HG02763 (cell line): ENCODE data around the gene MAMDC4.
"Not testable (repeated sequence)": the region's sequence is repeated elsewhere in the genome, so short reads cannot be mapped to it uniquely, and the experiment has no call there.

ENCODE experiments used
- ATAC-seq: cut with Tn5 transposase; IDR thresholded peaks from one replicate; pipeline ENCODE4 v1.9.1; 2021; ENCODE audit warnings: mild to moderate bottlenecking, moderate library complexity; ENCODE audit not compliant: unreplicated experiment

Gene MAMDC4

GRCh38 chr9:136837856-136838277, 14.3 kb upstream of the MAMDC4 start:
- not testable (repeated sequence) for ATAC-seq

DNA sequence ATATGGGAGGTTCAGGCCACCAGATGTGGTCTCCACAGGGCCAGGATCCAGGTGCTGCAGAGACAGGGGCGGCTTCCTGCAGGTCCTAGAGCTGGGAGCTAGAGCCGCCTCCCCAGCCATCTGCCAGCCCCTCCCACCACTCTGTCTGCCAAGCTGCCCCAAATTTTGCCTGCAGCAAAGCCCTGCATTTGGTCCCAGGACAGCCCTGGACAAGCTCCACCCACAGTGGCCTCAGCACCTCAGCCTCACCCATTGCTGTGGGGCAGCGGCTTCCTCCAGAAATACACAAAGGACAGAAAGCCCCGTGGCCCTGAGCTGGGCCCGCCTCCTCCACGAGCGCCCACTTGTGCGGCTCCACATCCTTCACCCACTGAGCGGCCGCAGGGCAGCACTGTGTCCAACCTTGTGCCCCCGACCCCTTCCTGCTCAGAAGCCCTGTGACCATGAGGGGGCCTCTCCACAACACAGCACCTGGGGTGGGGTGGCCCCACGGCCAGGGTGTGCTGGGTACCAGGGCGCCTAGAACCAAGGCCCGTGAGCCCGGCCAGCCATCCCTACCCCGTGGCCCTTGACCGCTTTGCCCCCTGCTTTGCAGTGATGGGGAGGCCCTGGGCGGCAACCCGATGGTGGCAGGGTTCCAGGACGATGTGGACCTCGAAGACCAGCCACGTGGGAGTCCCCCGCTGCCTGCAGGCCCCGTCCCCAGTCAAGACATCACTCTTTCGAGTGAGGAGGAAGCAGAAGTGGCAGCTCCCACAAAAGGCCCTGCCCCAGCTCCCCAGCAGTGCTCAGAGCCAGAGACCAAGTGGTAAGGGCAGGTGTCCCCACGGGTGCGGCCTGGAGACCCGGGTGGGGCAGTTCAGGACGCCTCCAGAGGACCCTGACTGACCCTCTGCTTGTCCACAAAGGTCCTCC, 13.6 kb upstream of the MAMDC4 start:
- ATAC-seq, result no peak

- ATAC-seq, result no peak
Measured at GRCh38 chr9:136839229-136840139, 12.7 kb upstream of the MAMDC4 start.

- ATAC-seq, result no peak
Measured at GRCh38 chr9:136840140-136840876, 11.8 kb upstream of the MAMDC4 start.

DNA sequence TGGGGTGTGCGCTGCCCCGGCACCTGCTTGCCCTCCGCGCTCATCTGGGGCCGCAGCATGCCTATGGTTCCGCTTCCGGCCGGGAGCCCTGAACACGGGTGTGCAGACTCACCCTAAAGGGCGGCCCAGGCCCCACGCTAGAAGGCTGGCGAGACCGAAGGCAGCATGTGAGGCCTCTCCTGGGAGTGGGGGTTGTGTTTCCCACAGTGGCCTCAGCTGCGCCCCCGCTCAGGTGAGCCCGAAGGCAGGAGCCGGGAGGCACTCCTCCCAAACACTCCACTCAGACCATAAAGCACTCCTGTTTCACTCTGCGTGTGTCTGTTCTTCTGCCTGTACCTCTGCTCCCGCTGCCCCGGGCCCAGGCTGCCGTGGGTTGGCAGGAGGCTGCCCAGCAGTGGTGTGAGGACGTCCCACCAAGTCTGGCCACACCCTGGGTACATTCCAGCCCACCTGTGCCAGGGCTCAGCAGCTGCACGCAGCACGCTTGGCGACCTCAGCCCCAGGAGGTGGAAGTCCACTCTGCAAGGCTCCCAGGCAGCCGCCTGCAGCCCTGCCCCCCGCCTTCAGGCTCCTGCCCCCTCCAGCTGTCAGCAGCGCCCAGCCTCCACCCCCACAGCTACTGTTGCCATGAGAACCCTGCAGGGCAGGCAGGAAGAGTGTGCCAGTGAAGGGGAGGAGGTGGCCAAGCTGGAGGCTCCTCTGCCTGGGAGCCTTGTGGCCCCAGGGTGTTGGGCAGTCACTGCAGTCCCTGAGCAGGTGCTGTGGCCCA, 11.1 kb upstream of the MAMDC4 start:
- ATAC-seq, result no peak

DNA sequence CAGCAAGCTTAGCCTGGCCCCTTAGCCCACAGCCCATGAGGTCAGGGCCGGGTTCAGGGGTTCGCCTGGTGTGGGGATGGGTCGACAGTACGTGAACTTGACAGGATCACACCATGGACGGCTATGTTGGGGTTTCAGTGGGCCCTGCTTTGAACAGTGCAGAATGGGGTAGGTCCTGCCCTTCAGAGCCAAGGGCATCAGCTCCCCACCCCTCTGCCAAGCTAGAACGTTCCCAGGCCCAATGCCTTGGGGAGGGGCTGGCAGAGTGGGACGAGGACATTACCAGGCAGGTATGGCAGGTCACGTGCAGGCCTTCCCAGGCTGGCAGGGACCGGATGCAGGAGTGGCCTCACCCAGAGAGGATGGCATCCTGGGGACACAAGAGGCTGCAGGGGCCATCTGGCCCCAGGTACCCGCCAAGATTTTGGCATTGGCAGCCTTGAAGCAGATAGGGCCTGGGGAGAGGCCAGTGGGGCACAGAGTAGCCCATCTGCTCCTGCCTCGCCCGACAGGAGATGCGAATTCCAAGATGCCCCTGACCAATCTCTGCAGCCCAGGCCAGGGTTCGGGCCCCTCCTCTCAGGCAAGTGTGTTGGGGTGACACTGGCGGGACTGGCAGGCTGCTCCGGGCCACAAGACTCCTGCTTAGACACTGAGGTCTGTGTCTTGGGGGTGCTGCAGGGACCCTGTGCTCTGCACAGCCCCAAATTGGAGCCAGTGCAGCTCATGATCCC, 10.3 kb upstream of the MAMDC4 start:
- not testable (repeated sequence) for ATAC-seq

- peak; percentile 38 for ATAC-seq
Measured at GRCh38 chr9:136842380-136842948, 9.7 kb upstream of the MAMDC4 start, which contains the start of gene AJM1. AJM1 (plus strand) TSS chr9:136842478; CDS start chr9:136844415, 1,937 bp downstream.

- ATAC-seq, result not testable (repeated sequence)
Measured at GRCh38 chr9:136843159-136843800, 8.9 kb upstream of the MAMDC4 start.

GRCh38 chr9:136843801-136844740, 8.1 kb upstream of the MAMDC4 start:
- not testable (repeated sequence) for ATAC-seq

- no peak for ATAC-seq
Measured at GRCh38 chr9:136844761-136845464, 7.2 kb upstream of the MAMDC4 start.

DNA sequence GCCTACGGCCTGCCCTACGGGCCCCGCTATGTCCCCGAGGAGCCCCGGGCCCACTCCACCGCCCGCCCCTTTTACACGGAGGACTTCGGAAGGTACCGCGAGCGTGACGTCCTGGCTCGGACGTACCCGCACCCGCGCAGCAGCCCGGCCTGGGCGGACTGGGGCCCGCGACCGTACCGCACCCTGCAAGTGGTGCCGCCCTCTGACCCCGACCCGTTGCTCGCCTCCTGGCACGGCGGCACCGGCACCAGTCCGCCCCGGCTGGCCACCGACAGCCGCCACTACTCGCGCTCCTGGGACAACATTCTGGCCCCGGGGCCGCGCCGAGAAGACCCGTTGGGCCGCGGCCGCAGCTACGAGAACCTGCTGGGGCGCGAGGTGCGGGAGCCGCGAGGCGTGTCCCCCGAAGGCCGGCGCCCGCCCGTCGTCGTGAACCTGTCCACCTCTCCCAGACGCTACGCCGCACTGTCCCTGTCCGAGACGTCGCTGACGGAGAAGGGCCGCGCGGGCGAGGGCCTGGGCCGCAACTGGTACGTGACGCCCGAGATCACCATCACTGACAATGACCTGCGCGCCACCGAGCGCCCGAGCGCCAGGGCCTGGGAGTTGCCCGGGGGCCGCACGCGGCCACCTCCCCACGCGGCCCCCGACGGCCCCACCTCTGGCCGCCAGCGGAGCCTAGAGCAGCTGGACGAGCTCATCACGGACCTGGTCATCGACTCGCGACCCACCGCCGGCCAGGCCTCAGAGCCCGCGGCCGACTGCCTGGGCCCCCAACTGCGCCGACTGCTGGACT, 6.5 kb upstream of the MAMDC4 start:
- no peak for ATAC-seq

- ATAC-seq, result no peak
Measured at GRCh38 chr9:136846376-136847087, 5.6 kb upstream of the MAMDC4 start.

DNA sequence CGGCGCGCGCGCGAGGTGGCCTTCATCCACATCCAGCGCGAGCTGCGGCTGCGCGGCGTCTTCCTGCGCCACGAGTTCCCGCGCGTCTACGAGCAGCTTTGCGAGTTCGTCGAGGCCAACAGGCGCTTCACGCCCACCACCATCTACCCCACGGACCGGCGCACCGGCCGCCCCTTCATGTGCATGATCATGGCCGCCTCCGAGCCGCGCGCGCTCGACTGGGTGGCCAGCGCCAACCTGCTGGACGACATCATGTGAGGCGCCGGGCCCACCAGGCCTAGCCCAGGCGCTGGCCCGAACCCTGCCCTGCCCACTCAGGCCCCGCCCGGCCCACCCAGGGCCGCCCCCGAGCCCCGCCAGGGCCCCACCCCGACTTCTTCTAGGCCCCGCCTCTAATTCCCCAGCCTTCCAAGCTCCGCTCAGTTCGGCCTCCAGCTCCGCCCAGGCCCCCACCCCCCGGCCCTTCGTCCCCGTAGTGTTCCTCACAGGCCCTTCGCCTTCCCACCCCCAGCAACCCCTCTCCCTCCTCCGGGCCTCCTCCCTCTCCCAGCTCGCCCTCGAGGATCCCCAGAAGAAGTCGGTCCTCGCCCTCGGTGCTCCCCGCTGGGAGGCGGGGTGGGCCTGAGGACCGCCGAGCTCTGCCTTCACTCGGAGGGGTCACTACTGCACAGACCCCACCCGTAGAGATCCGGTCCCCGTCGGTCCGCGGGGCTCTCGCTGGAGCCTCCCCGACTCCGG, 4.9 kb upstream of the MAMDC4 start:
- no peak for ATAC-seq

- no peak for ATAC-seq
Measured at GRCh38 chr9:136847826-136848392, 4.2 kb upstream of the MAMDC4 start.
